Activated naive CD4-positive, alpha-beta T cell treated with anti-CD3 and anti-CD28 coated beads for 36 hours (primary cell): ENCODE data around the gene KYNU. TPM values are rescaled to one million over a fixed set of nuclear protein-coding genes. Genes with fewer than 3 reads are reported as not detected.

Experiments used
- CTCF ChIA-PET: fragments of 350-600 bp; sonication (Branson Sonifier 250); formaldehyde crosslinking; loops from one replicate; lab custom pipeline; 2021; ENCODE audit warnings: antibody characterized with exemption; lab: Charles Lee
- DNase-seq: peaks from one replicate; pipeline ENCODE4 v3.0.0-alpha.2; 2020
- H3K27ac Mint-ChIP-seq: one replicate; pipeline ENCODE4 v1.8.0; 2021; ENCODE audit warnings: mild to moderate bottlenecking, mixed read lengths
- H3K27me3 Mint-ChIP-seq: one replicate; pipeline ENCODE4 v1.8.0; 2021; ENCODE audit warnings: low read depth, mixed read lengths
- H3K36me3 Mint-ChIP-seq: one replicate; pipeline ENCODE4 v1.8.0; 2021; ENCODE audit warnings: low read depth, mixed read lengths
- H3K4me1 Mint-ChIP-seq: one replicate; pipeline ENCODE4 v1.8.0; 2021; ENCODE audit warnings: low read depth, mixed read lengths
- H3K4me3 Mint-ChIP-seq: one replicate; pipeline ENCODE4 v1.8.0; 2021; ENCODE audit warnings: mild to moderate bottlenecking, moderate library complexity, mixed read lengths
- H3K9me3 Mint-ChIP-seq: one replicate; pipeline ENCODE4 v1.8.0; 2021; ENCODE audit warnings: mixed read lengths
- intact Hi-C: fragments of 100-400 bp; cut with micrococcal nuclease; formaldehyde crosslinking; loops from one replicate; pipeline ENCODE4 v1.15.1; 2023
- total RNA-seq, 2 experiments: library from RNA; stranded (reverse); gene quantifications; one replicate each; pipeline ENCODE4 v1.2.3, GENCODE V29; 2021

The KYNU gene
- total RNA-seq, 2 experiments from 2014 or later: not detected

- Mint-ChIP-seq H3K27me3 (peaks cover 2% of the 10 kb centered on the region), H3K27ac (no peak overlapping the region), H3K4me3 (no peak overlapping the region), H3K36me3 (no peaks in the 10 kb centered on the region), H3K4me1 (no peaks in the 10 kb centered on the region), H3K9me3 (no peaks in the 10 kb centered on the region)
- no peak for DNase-seq
- intact Hi-C loops: loop anchor here (5.0 kb wide), 2 partner anchors 298 to 813 kb away; no protein-coding TSS in a partner anchor
- CTCF ChIA-PET: interaction anchor here (0.6 to 5.6 kb wide), 7 partner anchors 8 to 198 kb away, joined by 3 to 25 read pairs (median 5); no protein-coding TSS in a partner anchor
These were observed 103.0 kb downstream of the KYNU start for GRCh38 chr2:142980246-142981068.

DNA sequence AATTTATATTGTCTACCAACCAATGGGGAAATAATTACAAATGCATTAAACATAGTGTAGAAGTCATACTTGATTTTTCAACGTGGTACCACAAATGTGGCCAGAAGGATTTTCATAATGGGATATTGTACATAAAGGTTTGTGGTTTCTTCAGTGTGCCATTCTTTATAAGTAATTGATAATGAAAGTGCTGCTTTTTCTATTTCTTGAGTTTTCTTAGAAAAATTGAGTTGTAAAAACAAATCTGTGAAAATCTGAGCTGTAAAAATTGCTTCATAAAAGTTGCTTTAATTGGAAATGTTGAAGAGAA is 103.6 kb downstream of the KYNU start:
- no peaks in the 10 kb centered on the region for H3K36me3 Mint-ChIP-seq
- H3K9me3 Mint-ChIP-seq: no peaks in the 10 kb centered on the region
- no peaks in the 10 kb centered on the region for H3K4me1 Mint-ChIP-seq
- peaks cover 2% of the 10 kb centered on the region for H3K27me3 Mint-ChIP-seq
- no peak overlapping the region for H3K4me3 Mint-ChIP-seq
- intact Hi-C loops: loop anchor here (5.0 kb wide), 2 partner anchors 299 to 814 kb away; no protein-coding TSS in a partner anchor
- DNase-seq: no peak
- no peak overlapping the region for H3K27ac Mint-ChIP-seq
- CTCF ChIA-PET: interaction anchor here (0.7 to 5.6 kb wide), 4 partner anchors 8 to 198 kb away, joined by 3 to 25 read pairs (median 3); no protein-coding TSS in a partner anchor

GRCh38 chr2:142981756-142982155 is 104.3 kb downstream of the KYNU start:
- DNase-seq: no peak
- intact Hi-C loops: loop anchor here (5.0 kb wide), 2 partner anchors 299 to 814 kb away; no protein-coding TSS in a partner anchor
- Mint-ChIP-seq H3K36me3 (no peaks in the 10 kb centered on the region), H3K27ac (no peak overlapping the region), H3K27me3 (peaks cover 2% of the 10 kb centered on the region), H3K4me1 (no peaks in the 10 kb centered on the region), H3K9me3 (no peaks in the 10 kb centered on the region), H3K4me3 (no peak overlapping the region)
- CTCF ChIA-PET: interaction anchor here (0.7 to 5.6 kb wide), 4 partner anchors 8 to 199 kb away, joined by 3 to 25 read pairs (median 3); no protein-coding TSS in a partner anchor

DNA sequence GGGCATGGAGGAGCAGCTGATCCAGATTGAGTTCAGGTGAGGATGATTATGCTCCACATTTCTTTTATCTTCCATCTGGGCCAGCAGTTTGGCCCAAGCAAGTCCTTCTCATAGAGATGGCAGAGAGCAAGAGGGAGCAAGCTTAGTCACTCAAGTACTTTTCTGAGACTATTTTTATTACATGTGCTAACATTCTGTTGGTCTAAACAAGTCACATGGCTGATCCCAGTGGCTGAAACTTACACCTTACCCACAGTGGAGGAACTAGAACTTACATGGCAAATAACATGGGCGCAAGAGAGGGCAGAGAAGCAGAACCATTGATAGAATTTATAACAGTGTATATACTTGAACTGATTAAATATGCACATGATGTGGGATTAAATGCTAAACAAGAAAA is 105.7 kb downstream of the KYNU start:
- no peaks in the 10 kb centered on the region for H3K4me1 Mint-ChIP-seq
- intact Hi-C loops: loop anchor here (5.0 kb wide), 2 partner anchors 301 to 816 kb away; no protein-coding TSS in a partner anchor
- no peaks in the 10 kb centered on the region for H3K9me3 Mint-ChIP-seq
- CTCF ChIA-PET: interaction anchor here (0.9 kb wide), 1 partner anchor 9 kb away, joined by 3 read pairs; no protein-coding TSS in a partner anchor
- no peak for DNase-seq
- H3K4me3 Mint-ChIP-seq: no peak overlapping the region
- H3K27ac Mint-ChIP-seq: no peak overlapping the region
- H3K27me3 Mint-ChIP-seq: peaks cover 2% of the 10 kb centered on the region
- H3K36me3 Mint-ChIP-seq: no peaks in the 10 kb centered on the region

- Mint-ChIP-seq H3K36me3 (no peaks in the 10 kb centered on the region), H3K27ac (no peak overlapping the region), H3K9me3 (no peaks in the 10 kb centered on the region), H3K27me3 (peaks cover 2% of the 10 kb centered on the region), H3K4me1 (no peaks in the 10 kb centered on the region), H3K4me3 (no peak overlapping the region)
- DNase-seq: no peak
- intact Hi-C loops: loop anchor here (5.0 kb wide), 2 partner anchors 302 to 817 kb away; no protein-coding TSS in a partner anchor
- CTCF ChIA-PET: no interaction called here
These were observed 107.2 kb downstream of the KYNU start for GRCh38 chr2:142984657-142985056.

GRCh38 chr2:142987044-142987443 is 109.6 kb downstream of the KYNU start:
- no peaks in the 10 kb centered on the region for H3K9me3 Mint-ChIP-seq
- CTCF ChIA-PET: interaction anchor here (0.7 kb wide), 1 partner anchor 13 kb away, joined by 3 read pairs; no protein-coding TSS in a partner anchor
- no peak overlapping the region for H3K4me3 Mint-ChIP-seq
- peaks cover 2% of the 10 kb centered on the region for H3K27me3 Mint-ChIP-seq
- no peak for DNase-seq
- H3K36me3 Mint-ChIP-seq: no peaks in the 10 kb centered on the region
- H3K4me1 Mint-ChIP-seq: no peaks in the 10 kb centered on the region
- H3K27ac Mint-ChIP-seq: no peak overlapping the region
- intact Hi-C loops: no loop called here

GRCh38 chr2:142989273-142990204 is 112.1 kb downstream of the KYNU start:
- CTCF ChIA-PET: interaction anchor here (0.7 to 2.9 kb wide), 10 partner anchors 10 to 98 kb away, joined by 3 to 25 read pairs (median 3); no protein-coding TSS in a partner anchor
- Mint-ChIP-seq H3K27me3 (peaks cover 4% of the 10 kb centered on the region), H3K4me3 (no peak overlapping the region), H3K9me3 (no peaks in the 10 kb centered on the region), H3K4me1 (no peaks in the 10 kb centered on the region), H3K27ac (no peak overlapping the region), H3K36me3 (no peaks in the 10 kb centered on the region)
- no peak for DNase-seq
- intact Hi-C loops: no loop called here

- intact Hi-C loops: no loop called here
- Mint-ChIP-seq H3K4me1 (no peaks in the 10 kb centered on the region), H3K9me3 (no peaks in the 10 kb centered on the region), H3K4me3 (no peak overlapping the region), H3K27ac (no peak overlapping the region), H3K36me3 (no peaks in the 10 kb centered on the region), H3K27me3 (peaks cover 9% of the 10 kb centered on the region)
- CTCF ChIA-PET: no interaction called here
- DNase-seq: no peak
These were observed 113.8 kb downstream of the KYNU start for GRCh38 chr2:142991295-142991694.

DNA sequence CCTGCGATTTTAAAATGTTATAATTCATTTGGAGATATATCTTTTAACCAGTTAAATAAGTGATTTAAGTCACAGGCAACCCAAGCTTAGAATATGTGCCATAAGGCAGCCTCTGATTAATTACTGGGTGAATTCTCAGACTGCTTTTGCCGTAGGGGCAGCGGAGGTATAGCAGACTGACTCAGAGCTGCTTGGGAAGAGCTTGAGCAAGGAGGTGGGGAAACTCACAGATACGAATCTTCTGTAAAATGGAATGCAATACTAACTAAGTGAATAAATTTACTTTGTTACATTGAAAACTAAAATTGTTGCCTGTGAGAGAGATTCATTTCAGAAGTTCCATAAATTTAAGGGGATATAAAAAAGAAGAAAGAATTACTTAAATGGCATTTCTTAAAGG is 115.4 kb downstream of the KYNU start:
- H3K4me3 Mint-ChIP-seq: no peak overlapping the region
- peaks cover 12% of the 10 kb centered on the region for H3K27me3 Mint-ChIP-seq
- no peaks in the 10 kb centered on the region for H3K4me1 Mint-ChIP-seq
- no peak for DNase-seq
- H3K27ac Mint-ChIP-seq: no peak overlapping the region
- no peaks in the 10 kb centered on the region for H3K9me3 Mint-ChIP-seq
- intact Hi-C loops: no loop called here
- no peaks in the 10 kb centered on the region for H3K36me3 Mint-ChIP-seq
- CTCF ChIA-PET: interaction anchor here (1.3 kb wide), 1 partner anchor 13 kb away, joined by 7 read pairs; no protein-coding TSS in a partner anchor

- Mint-ChIP-seq H3K36me3 (no peaks in the 10 kb centered on the region), H3K27ac (no peak overlapping the region), H3K4me1 (no peaks in the 10 kb centered on the region), H3K9me3 (no peaks in the 10 kb centered on the region), H3K27me3 (peaks cover 16% of the 10 kb centered on the region), H3K4me3 (no peak overlapping the region)
- intact Hi-C loops: no loop called here
- CTCF ChIA-PET: interaction anchor here (0.5 to 1.3 kb wide), 2 partner anchors 14 to 111 kb away, joined by 4 to 7 read pairs; no protein-coding TSS in a partner anchor
- no peak for DNase-seq
These were observed 116.3 kb downstream of the KYNU start for GRCh38 chr2:142993771-142994170.

- CTCF ChIA-PET: interaction anchor here (0.7 to 1.3 kb wide), 2 partner anchors 15 to 849 kb away, joined by 3 to 5 read pairs; no protein-coding TSS in a partner anchor
- Mint-ChIP-seq H3K36me3 (no peaks in the 10 kb centered on the region), H3K27ac (no peak overlapping the region), H3K9me3 (no peaks in the 10 kb centered on the region), H3K4me3 (no peak overlapping the region), H3K4me1 (no peaks in the 10 kb centered on the region), H3K27me3 (peaks cover 16% of the 10 kb centered on the region)
- DNase-seq: no peak
- intact Hi-C loops: no loop called here
These were observed 117.2 kb downstream of the KYNU start for GRCh38 chr2:142994665-142995064.
